Thyroid gland (tissue), 4 donors: ENCODE measurements around the gene TSHR. TPM values are rescaled to one million over a fixed set of nuclear protein-coding genes. Genes with fewer than 3 reads are reported as not detected.
A peak's percentile ranks its signal among the peaks of the same experiment; 100 is the strongest.

Experiments used
- DNase-seq, 2 donors: peaks; one replicate each; pipeline ENCODE4 v3.0.0-alpha.2; 2019
- H3K27ac ChIP-seq, 3 donors: fragments of 200-600 bp; sonication (generic); 1 replicate in 2 of 3; 2 replicates in 1 of 3; pipeline ENCODE4 v1.5.1; 2016 to 2019; ENCODE audit warnings: mild to moderate bottlenecking in 1 of 3, moderate library complexity in 1 of 3
- H3K27me3 ChIP-seq: fragments of 200-600 bp; sonication (generic); one replicate; pipeline ENCODE4 v1.5.1; 2019
- H3K36me3 ChIP-seq, 2 donors: fragments of 200-600 bp; sonication (generic); one replicate each; pipeline ENCODE4 v1.5.1; 2016 to 2019
- H3K4me1 ChIP-seq, 2 donors: fragments of 200-600 bp; sonication (generic); one replicate each; pipeline ENCODE4 v1.5.1; 2017 to 2019
- H3K4me3 ChIP-seq, 3 donors: fragments of 200-600 bp; sonication (generic); replicated peaks in 1 of 3; 1 replicate in 2 of 3; 2 replicates in 1 of 3; pipeline ENCODE4 v1.5.1; 2016; ENCODE audit warnings: mild to moderate bottlenecking in 1 of 3
- H3K9me3 ChIP-seq: fragments of 200-600 bp; sonication (generic); one replicate; pipeline ENCODE4 v1.5.1; 2017
- POLR2A ChIP-seq, 2 donors: fragments of 450-650 bp; IDR thresholded peaks; one replicate each; pipeline ENCODE4 v1.6.1; 2017; ENCODE audit warnings: antibody characterized with exemption in 2 of 2, mild to moderate bottlenecking in 2 of 2, moderate library complexity in 1 of 2
- WGBS, 2 donors: methylation state at CpG; one replicate each; pipeline ENCODE4 v1.1.5; 2017; 5-methylcytosine and 5-hydroxymethylcytosine counted together
- intact Hi-C: fragments of 100-400 bp; cut with DNase I; formaldehyde crosslinking; loops from one replicate; pipeline ENCODE4 v1.15.1; 2023
- total RNA-seq, 4 donors: library from RNA; depleted of rRNA; stranded (reverse); fragments of >200 nt; gene quantifications; one replicate each; pipeline ENCODE4 v1.2.3, GENCODE V29; 2016
- TF ChIP-seq, protein P1 (sequence below), 6 experiments: fragments of 200-600 bp in 3 of 6; fragments of 450-650 bp in 3 of 6; sonication (generic) in 3 of 6; IDR thresholded peaks; one replicate each; pipeline ENCODE4 v1.5.1; 2016 to 2019; ENCODE audit warnings: antibody characterized with exemption in 6 of 6, mild to moderate bottlenecking in 2 of 6, inconsistent platforms in 1 of 6, moderate library complexity in 1 of 6

The TSHR gene
- total RNA-seq, 4 donors from 2014 or later = 551 to 711 (median 608) TPM

DNA sequence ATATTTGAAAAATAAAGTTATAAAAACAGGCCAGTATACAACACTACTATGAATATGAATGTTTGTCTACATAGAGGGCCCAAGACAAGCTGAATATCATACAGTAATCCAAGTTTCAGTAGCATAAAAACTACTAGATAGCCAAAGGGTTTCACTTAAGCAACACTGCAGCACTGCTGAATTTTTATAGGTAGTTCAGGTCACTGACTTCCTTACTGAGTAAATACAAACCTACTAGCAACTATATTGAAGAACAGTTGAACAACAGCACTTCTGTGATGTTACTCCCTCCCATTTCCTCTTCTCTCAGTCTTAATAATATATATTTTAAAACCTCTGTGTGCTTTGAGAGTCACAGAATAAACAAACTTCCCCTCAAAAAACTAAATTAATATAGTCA is 222.6 kb downstream of the TSHR start:
- Histone ChIP-seq H3K27me3 (no peaks in the 10 kb centered on the region), H3K4me1 (peaks cover 12 to 44% of the 10 kb centered on the region in 2 donors), H3K9me3 (no peaks in the 10 kb centered on the region), H3K27ac (peak overlapping the region; percentile 19 to 60 (median 37)), H3K4me3 (no peak overlapping the region), H3K36me3 (peaks cover 0 to 4% of the 10 kb centered on the region in 2 donors)
- DNase-seq = no peak
- TF ChIP-seq, protein P1, sequence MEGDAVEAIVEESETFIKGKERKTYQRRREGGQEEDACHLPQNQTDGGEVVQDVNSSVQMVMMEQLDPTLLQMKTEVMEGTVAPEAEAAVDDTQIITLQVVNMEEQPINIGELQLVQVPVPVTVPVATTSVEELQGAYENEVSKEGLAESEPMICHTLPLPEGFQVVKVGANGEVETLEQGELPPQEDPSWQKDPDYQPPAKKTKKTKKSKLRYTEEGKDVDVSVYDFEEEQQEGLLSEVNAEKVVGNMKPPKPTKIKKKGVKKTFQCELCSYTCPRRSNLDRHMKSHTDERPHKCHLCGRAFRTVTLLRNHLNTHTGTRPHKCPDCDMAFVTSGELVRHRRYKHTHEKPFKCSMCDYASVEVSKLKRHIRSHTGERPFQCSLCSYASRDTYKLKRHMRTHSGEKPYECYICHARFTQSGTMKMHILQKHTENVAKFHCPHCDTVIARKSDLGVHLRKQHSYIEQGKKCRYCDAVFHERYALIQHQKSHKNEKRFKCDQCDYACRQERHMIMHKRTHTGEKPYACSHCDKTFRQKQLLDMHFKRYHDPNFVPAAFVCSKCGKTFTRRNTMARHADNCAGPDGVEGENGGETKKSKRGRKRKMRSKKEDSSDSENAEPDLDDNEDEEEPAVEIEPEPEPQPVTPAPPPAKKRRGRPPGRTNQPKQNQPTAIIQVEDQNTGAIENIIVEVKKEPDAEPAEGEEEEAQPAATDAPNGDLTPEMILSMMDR (IDR thresholded peaks at IDR 0.05) = no peak
- no peak for TF ChIP-seq POLR2A (IDR thresholded peaks at IDR 0.05)
- intact Hi-C loops = no loop called here

DNA sequence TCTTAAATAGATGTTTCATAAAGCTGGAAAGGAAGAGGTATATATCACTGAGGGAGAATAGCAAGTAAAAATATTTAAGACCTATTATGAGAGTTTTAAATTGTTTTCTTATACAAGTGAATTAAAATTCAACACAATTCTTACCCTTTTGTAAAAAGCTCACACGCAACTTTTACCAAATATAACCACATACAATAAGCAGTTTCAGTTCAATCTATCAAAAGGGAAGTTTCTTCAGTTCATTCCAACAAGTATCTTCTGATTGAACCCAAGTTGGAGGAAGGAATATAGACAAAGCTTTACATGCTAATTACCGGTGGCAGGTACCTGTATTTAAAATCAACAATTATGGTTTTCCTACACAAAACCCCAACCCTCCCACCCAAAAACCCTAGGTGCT is 224.2 kb downstream of the TSHR start:
- DNase-seq = no peak
- WGBS, 2 donors = 90 to 94% methylated on average over 2 of the region's 2 CpGs

DNA sequence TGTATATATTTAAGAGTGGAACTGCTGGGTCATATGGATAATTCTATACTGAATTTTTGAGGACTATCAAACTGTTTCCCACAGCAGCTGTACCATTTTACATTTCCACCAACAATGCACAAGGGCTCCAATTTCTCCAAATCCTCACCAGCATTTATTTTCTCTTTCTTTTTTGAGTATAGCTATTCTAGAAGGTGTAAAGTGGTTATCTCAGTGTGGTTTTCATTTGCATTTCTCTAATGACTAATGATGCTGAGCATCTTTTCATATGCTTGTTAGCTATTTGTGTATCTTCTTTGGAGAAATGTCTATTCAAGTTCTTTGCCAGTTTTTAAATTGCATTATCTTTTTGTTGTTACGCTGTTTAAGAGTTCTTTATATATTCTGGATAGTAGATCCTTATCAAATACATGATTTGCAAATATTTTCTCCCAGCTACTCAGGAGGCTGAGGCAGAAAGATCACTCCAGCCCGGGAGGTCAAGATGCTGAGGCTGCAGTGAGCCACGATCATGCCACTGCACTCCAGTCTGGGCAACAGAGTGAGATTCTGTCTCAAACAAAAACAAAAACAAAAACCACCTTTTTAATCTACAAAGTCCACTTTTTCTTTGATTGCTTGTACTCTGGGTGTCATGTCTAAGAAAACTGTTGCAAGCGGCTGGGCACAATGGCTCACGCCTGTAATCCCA is 232.6 kb downstream of the TSHR start:
- TF ChIP-seq, protein P1 (IDR thresholded peaks at IDR 0.05) = no peak
- TF ChIP-seq POLR2A (IDR thresholded peaks at IDR 0.05) = no peak
- H3K27ac ChIP-seq = no peak overlapping the region
- H3K36me3 ChIP-seq = peaks cover 15 to 16% of the 10 kb centered on the region in 2 donors
- 94 to 96% methylated on average over 5 of the region's 5 CpGs for WGBS, 2 donors
- H3K27me3 ChIP-seq = no peaks in the 10 kb centered on the region
- H3K9me3 ChIP-seq = no peaks in the 10 kb centered on the region
- no peak for DNase-seq
- H3K4me3 ChIP-seq = no peak overlapping the region
- H3K4me1 ChIP-seq = peaks cover 3 to 5% of the 10 kb centered on the region in 2 donors
- intact Hi-C loops = no loop called here

More for the DNA sequence above, 224.2 kb downstream of the TSHR start:
- intact Hi-C loops = no loop called here
- H3K27me3 ChIP-seq = no peaks in the 10 kb centered on the region
- no peak for TF ChIP-seq POLR2A (IDR thresholded peaks at IDR 0.05)
- TF ChIP-seq, protein P1 (IDR thresholded peaks at IDR 0.05) = no peak
- peak overlapping the region in 2 of 3 donors; percentile 19 to 60 for H3K27ac ChIP-seq
- H3K4me1 ChIP-seq = peaks cover 15 to 39% of the 10 kb centered on the region in 2 donors
- H3K36me3 ChIP-seq = peaks cover 0 to 4% of the 10 kb centered on the region in 2 donors
- no peak overlapping the region for H3K4me3 ChIP-seq
- no peaks in the 10 kb centered on the region for H3K9me3 ChIP-seq

DNA sequence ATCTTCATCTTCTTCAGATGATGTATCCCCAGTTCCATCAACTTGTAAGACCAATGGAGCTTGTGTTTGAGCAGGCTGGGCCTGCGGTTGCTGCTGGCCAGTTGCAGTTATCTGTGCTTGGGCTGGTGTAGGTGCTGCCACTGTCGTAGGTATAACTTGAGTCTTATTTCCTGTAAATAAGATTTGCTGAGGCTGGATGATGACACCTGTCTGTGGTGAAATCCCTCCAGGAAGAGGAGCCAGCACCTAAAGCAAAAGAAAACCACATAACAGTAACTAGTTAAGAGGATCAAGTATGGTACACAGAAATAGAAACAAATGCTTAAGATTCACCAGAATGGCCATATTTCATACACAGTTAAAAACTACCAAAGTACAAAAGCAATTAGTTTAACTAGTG is 237.2 kb downstream of the TSHR start:
- Histone ChIP-seq H3K9me3 (no peaks in the 10 kb centered on the region), H3K36me3 (peaks cover 11 to 31% of the 10 kb centered on the region in 2 donors), H3K4me1 (peaks cover 4 to 7% of the 10 kb centered on the region in 2 donors), H3K27me3 (no peaks in the 10 kb centered on the region), H3K27ac (no peak overlapping the region), H3K4me3 (no peak overlapping the region)
- intact Hi-C loops = no loop called here
- DNase-seq = no peak
- no peak for TF ChIP-seq POLR2A (IDR thresholded peaks at IDR 0.05)
- TF ChIP-seq, protein P1 (IDR thresholded peaks at IDR 0.05) = no peak
- 89 to 100% methylated on average over 2 of the region's 2 CpGs for WGBS, 2 donors

DNA sequence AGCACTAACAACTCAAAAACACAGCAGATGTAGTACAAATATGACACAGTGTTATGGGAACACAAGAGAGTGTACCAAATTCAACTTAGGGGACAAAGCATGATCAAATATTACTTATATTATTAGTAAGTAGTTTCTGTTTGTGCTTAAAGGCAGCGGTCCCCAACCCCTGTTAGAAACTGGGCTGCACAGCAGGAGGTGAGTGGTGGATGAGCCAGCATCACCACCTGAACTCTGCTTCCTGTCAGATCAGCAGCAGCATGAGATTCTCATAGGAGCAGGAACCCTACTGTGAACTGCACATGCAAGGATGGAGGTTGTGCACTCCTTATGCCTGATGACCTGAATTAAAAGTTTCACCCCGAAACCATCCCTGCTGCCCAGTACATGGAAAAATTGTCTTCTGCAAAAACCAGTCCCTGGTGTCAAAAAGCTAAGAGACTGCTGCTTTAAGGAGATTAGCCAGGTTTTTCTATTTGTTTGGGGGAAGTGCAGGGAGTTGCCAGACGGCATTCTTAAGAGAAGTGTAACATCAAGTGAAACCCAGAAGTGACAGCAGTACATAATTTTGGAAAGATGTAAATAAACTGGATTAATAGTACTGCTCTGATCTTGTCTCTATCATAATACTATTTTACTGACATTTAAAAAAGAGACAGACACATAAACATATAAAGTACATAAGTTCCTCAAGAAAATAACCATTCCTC is 238.7 kb downstream of the TSHR start:
- 80 to 83% methylated on average over 3 of the region's 3 CpGs for WGBS, 2 donors
- Histone ChIP-seq H3K4me3 (no peak overlapping the region), H3K4me1 (peaks cover 4 to 7% of the 10 kb centered on the region in 2 donors), H3K9me3 (no peaks in the 10 kb centered on the region), H3K36me3 (peaks cover 11 to 31% of the 10 kb centered on the region in 2 donors), H3K27me3 (no peaks in the 10 kb centered on the region), H3K27ac (peak overlapping the region in 2 of 3 donors; percentile 6 to 35)
- DNase-seq = no peak
- intact Hi-C loops = no loop called here
- TF ChIP-seq, protein P1 (IDR thresholded peaks at IDR 0.05) = no peak
- TF ChIP-seq POLR2A (IDR thresholded peaks at IDR 0.05) = no peak
